GM12865 (cell line): Measurements from ENCODE around the gene MAGEE1.

Source experiments
- DNase-seq: peaks from one replicate; pipeline ENCODE4 v3.0.0; 2010; ENCODE audit warnings: low read depth
- H3K4me3 ChIP-seq: 2 replicates; pipeline ENCODE4 v1.5.1; 2011; ENCODE audit warnings: mild to moderate bottlenecking, low read depth, low read length, control low read depth
- TF ChIP-seq, protein P1 (sequence below): IDR thresholded peaks from 2 replicates; pipeline ENCODE4 v1.5.1; 2011; ENCODE audit warnings: low read length, control low read depth, low read depth, inconsistent platforms; ENCODE audit not compliant: insufficient read depth; ENCODE audit errors: missing control alignments

The MAGEE1 gene

DNA sequence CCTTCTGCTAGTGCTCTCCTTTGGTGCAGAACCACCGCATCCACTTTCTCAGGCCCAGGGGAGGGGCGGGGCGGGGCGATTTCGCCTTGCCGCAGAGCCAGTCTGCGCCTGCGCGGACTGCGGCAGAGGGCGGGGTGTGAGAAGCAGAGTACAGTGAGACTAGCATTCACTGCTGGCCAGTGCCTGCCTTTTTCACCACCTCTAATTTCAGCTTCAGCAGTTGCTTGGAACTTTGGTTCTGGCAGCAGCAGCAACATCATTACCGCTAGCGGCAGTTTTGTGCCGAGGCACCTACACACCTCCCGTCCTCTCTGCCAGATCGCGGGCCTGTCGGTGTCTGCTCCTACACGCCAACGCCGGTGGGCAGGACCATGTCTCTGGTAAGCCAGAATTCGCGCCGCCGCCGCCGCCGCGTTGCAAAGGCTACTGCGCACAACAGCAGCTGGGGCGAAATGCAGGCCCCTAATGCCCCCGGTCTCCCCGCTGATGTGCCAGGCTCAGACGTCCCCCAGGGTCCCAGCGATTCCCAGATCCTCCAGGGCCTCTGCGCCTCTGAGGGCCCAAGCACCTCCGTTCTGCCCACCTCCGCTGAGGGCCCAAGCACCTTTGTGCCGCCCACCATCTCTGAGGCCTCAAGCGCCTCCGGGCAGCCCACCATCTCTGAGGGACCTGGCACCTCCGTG is at the start of gene MAGEE1:
Gene MAGEE1, plus strand, starts transcription at position 151 of the 683 bp plus-strand sequence. Its CDS starts 221 bp downstream, at position 372.
- peak within 1 kb of the TSS; percentile 75 for H3K4me3 ChIP-seq
- TF ChIP-seq, protein P1, sequence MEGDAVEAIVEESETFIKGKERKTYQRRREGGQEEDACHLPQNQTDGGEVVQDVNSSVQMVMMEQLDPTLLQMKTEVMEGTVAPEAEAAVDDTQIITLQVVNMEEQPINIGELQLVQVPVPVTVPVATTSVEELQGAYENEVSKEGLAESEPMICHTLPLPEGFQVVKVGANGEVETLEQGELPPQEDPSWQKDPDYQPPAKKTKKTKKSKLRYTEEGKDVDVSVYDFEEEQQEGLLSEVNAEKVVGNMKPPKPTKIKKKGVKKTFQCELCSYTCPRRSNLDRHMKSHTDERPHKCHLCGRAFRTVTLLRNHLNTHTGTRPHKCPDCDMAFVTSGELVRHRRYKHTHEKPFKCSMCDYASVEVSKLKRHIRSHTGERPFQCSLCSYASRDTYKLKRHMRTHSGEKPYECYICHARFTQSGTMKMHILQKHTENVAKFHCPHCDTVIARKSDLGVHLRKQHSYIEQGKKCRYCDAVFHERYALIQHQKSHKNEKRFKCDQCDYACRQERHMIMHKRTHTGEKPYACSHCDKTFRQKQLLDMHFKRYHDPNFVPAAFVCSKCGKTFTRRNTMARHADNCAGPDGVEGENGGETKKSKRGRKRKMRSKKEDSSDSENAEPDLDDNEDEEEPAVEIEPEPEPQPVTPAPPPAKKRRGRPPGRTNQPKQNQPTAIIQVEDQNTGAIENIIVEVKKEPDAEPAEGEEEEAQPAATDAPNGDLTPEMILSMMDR: no peak
- peak; percentile 83 for DNase-seq

- no peak for DNase-seq
- H3K4me3 ChIP-seq: no peak overlapping the region
- TF ChIP-seq, protein P1: no peak
Observed at GRCh38 chrX:76398970-76399369, 28.5 kb upstream of the MAGEE1 start.

DNA sequence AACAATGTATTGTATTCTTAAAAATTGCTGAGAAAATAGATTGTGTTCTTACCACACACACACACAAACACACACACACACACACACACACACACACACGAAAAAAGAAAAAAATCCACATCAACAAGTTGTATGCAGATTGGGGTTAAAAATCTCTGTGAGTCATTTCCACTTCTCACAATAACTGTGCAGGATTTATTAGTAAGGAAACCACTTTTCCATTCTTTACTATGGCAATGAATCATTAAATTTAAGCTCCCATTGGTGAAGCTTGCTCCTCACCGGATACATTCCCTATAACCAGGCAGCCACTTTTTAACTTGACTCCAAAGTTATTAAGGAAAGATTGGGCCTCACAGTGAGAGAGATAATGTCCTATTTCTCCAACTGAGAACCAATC is 19.7 kb upstream of the MAGEE1 start:
- no peak overlapping the region for H3K4me3 ChIP-seq
- TF ChIP-seq, protein P1: no peak
- DNase-seq: no peak

GRCh38 chrX:76420237-76420636 is 7.3 kb upstream of the MAGEE1 start:
- no peak overlapping the region for H3K4me3 ChIP-seq
- DNase-seq: no peak
- TF ChIP-seq, protein P1: peak; percentile 10

- DNase-seq: peak; percentile 14
- TF ChIP-seq, protein P1: no peak
- H3K4me3 ChIP-seq: peak overlapping the region; percentile 75
Observed at GRCh38 chrX:76428243-76429130, 977 bp downstream of the MAGEE1 start.

DNA sequence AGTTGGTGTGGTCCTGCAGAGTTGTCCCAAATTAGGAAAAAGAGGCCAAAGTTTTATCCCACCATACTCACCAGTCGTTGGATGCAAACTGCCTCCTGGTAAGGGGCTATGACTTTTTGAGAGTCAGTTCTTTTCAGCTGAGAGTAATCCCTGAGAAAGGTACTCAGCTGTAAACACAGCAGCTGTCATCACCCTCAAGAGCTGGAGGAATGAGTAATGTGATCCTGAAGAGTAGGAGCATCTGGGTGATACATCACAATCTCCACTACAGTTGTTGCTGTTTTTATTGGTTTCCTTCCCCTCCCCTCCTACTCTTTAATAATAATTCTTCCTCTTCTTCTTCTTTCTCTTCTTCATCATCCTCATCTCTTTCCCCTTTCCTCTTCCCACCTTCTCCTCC is 5.7 kb downstream of the MAGEE1 start:
- TF ChIP-seq, protein P1: no peak
- no peak for DNase-seq
- H3K4me3 ChIP-seq: no peak overlapping the region
